GM18505 (cell line): ENCODE data around the gene GRIN1.
A peak's percentile ranks its signal among the peaks of the same experiment; 100 is the strongest.

Source experiments
- ATAC-seq: cut with Tn5 transposase; IDR thresholded peaks from one replicate; pipeline ENCODE4 v1.9.1; 2021; ENCODE audit not compliant: unreplicated experiment
- POLR2A ChIP-seq: IDR thresholded peaks from 4 replicates; pipeline ENCODE4 v1.6.1; 2011; ENCODE audit warnings: borderline replicate concordance; ENCODE audit not compliant: insufficient read depth, insufficient read length; ENCODE audit errors: extremely low read depth

The GRIN1 gene

DNA sequence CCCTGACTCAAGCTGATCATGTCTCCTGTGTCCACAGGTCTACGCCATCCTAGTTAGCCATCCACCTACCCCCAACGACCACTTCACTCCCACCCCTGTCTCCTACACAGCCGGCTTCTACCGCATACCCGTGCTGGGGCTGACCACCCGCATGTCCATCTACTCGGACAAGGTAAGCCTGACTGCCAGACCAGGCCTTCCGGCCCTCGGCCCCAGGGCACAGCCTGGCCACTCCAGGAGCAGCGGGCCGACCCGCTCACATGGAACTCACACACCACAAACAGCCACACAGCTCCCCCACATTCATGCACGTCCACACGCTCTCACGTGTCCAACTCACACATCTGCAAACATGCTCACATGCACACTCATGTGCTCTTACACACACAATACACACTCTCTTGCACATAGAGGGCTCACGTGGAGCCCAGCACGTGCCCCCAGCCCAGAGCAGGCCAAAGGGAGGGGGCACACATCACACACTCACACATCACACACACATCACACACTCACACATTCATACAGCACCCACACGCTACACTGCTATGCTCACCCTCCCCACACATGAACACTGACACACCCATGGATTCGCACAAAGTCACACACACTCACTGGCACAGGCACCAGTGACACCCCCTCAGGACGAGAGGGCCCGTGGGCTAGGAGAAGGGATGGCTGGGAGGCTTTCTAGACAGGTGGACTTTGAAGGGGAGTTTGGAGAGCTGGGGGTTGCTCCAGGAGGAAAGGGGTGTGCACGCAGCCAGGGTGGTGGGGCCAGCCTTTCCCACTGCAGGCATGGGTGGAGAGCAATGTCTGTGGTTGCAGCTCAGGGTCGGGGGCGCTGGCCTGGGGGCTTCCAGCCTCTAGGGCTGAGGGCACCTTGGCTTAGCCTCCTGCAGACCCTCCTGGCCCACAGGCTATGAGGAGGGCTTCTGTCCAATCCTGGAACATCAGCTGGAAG lies 3.3 kb downstream of the GRIN1 start:
- no peak for ATAC-seq
- no peak for TF ChIP-seq POLR2A

DNA sequence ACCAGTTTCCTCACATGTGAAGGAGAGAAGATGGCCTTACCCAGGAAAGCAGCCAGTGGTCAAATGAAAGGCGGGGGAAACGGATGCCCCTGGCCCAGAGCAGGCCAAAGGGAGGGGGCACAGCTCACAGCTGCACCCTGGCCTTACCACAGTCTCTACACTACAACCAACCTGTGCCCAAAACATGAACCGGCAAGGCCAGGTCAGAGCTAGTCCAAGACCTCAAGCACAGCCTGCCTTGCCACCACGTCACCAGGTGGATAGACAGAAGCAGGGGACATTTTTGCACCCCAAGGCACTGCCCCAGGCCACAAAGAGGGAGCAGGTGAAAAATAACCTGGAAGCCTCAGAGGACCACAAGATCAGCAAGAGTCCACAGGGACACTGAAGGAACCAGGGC lies 4.5 kb downstream of the GRIN1 start:
- ATAC-seq: no peak
- TF ChIP-seq POLR2A: no peak

DNA sequence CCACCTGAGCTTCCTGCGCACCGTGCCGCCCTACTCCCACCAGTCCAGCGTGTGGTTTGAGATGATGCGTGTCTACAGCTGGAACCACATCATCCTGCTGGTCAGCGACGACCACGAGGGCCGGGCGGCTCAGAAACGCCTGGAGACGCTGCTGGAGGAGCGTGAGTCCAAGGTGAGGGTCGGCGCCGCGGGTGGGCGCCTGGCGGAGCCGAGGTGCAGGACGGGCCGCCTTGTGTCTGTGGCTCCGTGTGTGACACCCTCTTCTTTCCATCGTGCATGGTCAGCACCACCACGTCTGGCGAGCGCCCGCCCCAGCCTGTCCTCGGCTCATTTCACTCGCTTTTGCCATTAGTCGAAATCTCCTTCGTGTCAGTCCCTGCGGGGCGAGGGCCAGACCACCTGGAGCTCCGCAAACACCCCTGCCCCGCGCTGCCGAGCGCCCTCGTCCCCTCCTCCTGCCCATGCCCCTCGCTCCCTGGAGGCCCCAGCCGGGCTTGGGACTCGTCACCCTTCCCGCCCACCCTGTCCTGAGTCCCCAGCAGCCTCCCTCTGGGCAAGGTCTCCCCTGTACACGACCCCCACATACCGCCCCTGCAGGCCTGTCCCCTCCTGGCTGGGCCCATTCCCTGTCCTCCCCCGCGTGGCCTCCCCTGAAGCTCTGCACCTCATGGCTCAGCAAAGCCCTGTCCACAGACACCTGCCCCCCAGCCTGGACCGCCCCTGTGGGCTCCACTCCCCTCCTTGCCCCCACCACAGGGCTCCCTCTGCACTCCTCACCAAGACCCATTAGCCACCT lies 7.0 kb downstream of the GRIN1 start:
- TF ChIP-seq POLR2A: no peak
- no peak for ATAC-seq

DNA sequence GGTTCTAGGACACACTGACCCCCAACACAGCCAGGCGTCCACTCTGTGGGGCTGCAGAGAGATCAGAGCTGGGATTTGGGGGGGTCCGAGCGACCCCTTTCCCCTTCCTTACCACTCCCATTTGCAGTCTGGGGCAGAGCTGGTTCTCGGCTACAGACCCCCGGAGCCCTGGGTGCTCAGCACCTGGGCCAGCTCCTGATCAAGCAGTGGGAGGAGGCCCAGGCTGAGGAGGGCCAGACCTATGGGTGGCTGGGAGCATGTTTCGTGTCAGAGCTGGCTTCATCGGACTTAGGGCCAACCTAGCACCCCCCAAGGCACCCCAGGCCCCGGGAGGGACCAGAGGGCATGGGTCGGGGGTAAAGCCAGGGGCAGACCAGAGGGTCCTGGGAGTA lies 7.6 kb downstream of the GRIN1 start:
- no peak for TF ChIP-seq POLR2A
- no peak for ATAC-seq

DNA sequence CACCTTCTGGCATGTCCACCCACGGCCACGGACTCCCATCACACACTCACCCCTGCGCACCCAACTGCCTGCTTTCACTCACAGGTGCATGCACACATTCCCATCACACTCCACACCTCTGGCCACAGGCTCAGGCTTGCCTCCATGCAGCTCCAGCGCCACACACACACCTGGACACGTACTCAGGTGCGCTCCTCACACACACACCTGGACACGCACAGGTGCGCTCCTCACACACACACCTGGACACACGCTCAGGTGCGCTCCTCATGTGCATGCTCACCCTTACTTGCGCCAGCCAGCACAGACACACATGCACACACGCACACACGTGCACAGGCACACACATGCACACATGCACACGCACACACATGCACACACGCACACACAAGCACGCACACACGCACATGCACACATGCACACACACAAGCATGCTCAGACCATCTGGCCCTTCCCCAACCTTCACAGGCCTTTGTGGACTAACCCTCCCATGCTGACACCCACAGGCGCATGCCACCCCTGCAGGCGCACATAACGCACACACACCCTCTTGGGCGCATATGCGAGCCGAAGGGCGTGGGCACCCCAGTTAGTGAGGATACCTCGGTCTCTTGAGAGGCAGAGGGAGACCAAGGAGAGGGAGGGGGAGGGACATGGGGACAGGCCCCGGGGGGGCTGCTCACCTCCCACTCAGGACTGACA lies 8.3 kb downstream of the GRIN1 start:
- TF ChIP-seq POLR2A: no peak
- ATAC-seq: no peak

DNA sequence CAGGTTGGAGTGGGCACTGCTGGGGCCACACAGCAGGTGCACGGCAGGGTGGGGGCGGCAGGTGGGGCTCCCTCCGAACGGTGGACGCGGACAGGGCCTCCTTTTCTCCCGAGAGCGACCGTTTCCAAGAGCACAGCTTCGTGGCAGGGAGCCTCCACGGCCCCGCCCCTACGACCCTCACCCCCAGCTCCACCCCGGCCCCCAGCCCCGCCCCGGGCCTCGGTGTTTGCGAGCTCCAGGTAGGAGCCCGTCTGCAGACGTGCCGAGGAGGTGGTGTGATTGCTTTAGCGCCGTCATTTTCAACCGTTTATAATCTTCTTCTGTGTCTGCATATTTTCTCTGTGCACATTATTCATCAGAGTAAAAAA lies 8.8 kb downstream of the GRIN1 start:
- ATAC-seq: no peak
- no peak for TF ChIP-seq POLR2A

DNA sequence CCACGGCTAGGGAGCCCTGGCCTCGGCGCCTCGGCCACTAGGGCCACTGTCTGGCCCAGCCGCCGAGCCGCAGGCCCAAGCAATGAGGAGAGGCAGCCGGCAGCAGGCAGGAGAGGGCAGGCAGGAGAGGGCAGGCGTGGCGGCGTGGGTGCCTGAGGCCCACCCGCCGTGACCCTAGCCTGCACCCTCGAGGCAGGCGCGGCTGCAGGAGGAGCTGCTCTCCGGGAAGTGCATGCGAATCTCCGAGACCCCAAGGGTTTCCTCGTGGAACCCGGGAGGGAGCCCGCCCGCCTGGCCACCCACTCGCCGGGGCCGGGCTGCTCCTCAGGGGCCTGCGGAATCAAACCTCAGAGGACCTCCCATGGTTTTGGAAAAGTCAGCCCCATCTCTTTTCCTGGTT lies 9.3 kb downstream of the GRIN1 start:
- ATAC-seq: no peak
- TF ChIP-seq POLR2A: no peak

DNA sequence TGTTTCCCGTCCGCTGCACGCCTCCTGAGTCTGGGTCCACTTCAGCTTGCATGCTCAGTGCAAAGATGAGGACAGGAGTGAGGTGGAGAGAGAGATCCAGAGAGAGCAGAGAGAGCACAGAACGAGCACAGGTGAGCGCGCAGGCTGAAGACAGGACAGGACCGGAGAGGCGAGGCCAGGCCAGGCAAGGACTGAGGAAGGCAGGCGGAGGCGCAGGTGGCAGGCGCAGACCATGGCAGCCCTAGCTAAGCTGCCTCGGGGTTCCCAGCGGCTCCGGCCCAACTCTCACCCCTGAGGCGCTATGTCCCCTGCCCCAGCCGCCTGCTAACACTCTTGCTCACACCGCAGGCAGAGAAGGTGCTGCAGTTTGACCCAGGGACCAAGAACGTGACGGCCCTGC lies 9.7 kb downstream of the GRIN1 start:
- no peak for ATAC-seq
- TF ChIP-seq POLR2A: no peak

DNA sequence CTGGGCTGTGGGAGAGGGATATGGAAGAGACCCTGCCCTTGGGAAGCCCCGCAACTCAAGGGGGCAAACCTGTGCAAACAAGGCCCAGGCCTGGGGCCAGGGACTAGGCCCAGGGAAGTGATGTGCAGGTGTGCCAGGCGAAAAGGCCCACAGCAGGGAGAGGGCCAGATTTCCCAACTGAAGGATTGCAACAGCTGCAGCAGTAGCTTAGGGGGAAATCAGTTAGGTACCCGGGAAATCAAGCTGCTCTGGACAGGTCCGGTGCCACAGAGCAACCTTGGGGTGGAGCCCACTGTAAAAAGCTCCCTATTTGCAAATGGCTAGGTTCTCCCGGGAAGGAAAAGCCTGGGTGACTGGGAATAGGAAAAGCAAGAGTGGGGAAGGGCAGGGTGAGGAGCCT lies 10.4 kb downstream of the GRIN1 start:
- TF ChIP-seq POLR2A: no peak
- ATAC-seq: no peak

DNA sequence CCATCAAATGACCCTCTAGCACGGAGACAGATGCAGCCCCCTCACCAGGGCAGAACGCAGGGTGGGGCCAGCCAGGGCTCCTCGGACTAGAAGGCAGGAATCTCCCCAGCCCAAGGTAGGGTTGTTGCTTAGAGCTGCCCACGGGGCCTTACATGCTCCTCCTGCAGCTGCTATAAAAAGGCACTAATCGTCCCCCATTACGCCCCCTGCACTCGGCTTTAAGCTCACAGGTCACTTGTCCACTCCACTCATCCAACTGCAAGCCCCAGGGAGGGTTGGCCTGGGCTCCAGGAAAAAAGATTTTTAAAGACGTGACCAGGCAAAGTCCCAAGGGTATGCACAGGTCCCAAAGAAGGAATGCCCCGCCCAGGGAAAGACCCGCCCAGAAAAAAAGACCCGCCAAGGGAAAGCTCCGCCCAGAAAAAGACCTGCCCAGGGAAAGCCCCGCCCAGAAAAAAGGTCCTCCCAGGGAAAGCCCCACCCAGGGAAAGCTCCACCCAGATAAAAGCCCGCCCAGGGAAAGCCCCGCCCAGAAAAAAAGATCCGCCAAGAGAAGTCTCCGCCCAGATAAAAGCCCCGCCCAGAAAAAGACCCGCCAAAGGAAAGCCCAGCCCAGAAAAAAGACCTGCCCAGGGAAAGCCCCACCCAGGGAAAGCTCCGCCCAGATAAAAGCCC lies 11.1 kb downstream of the GRIN1 start:
- peak; percentile 30 for ATAC-seq
- TF ChIP-seq POLR2A: no peak

DNA sequence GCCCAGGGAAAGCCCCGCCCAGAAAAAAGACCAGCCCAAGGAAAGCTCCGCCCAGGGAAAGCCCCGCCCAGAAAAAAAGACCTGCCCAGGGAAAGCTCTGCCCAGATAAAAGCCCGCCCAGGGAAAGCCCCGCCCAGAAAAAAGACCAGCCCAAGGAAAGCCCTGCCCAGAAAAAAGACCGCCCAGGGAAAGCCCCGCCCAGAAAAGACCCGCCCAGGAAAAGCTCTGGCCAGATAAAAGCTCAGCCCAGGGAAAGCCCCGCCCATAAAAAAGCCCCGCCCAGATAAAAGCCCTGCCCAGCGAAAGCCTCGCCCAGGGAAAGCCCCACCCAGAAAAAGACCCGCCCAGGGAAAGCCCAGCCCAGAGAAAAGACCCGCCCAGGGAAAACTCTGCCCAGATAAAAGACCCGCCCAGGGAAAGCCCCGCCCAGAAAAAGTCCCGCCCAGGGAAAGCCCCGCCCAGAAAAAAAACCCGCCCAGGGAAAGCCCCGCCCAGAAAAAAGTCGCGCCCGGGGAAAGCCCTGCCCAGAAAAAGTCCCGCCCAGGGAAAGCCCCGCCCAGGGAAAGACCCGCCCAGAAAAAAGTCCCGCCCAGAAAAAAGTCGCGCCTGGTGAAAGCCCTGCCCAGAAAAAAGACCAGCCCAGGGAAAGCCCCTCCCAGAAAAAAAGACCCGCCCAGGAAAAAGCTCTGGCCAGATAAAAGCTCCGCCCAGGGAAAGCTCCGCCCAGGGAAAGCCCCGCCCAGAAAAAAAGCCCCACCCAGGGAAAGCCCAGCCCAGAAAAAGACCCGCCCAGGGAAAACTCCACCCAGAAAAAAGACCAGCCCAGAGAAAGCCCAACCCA lies 11.9 kb downstream of the GRIN1 start:
- no peak for TF ChIP-seq POLR2A
- ATAC-seq: peak; percentile 50

DNA sequence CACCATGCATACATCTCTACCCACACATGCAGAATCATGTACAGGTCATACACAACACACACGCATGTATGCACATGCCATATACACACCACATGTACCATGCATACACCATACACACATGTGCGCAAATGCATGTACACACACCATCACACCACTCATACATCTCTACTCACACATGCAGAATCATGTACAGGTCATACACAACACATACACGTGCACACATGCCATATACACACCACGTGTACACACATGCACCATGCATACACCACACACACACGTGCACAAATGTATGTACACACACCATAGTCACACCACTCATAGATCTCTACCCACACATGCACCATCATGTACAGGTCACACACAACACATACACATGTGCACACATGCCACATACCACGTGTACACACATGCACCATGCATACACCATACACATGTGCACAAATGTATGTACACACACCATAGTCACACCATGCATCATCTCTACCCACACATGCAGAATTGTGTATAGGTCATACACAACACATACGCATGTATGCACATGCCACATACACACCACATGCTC lies 14.0 kb downstream of the GRIN1 start:
- TF ChIP-seq POLR2A: no peak

More for the DNA sequence above, 14.0 kb downstream of the GRIN1 start:
- ATAC-seq: no peak
